ENCODE results near the gene CTNND2. TPM values are rescaled to one million over a fixed set of nuclear protein-coding genes. Genes with fewer than 3 reads are reported as not detected.

Gene CTNND2
- total and polyA plus RNA-seq, 4 donors, result 0.03 to 1.0 (median 0.27) TPM

DNA sequence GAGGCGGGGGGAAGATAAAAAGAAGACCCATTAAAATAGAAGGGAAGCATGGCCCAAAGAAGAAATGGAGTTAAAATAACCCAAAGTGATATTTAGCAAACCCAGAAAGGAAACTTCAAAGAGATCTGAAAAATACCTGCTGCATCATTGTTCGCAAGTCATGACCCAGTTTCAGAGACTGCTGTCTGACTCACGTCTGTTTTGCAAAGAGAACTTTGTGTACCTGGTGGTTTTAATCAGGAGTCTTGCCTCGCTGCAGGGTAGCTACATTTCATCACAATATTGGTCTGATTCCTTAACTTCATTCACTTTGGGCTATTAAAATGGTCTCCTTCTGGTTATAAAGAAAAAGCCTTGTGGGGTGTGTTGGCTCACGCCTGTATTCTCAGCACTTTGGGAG is 682.1 kb downstream of the CTNND2 start:
- DNase-seq (no peak), ATAC-seq (ENCODE audit: low FRiP score) (no peak)
- WGBS, 2 donors, result 74 to 76% methylated on average over 5 of the region's 5 CpGs
- Histone ChIP-seq H3K4me3 (ENCODE audit: low read length in 2 of 2) (no peak overlapping the region), H3K4me1 (ENCODE audit: control insufficient read depth in 1 of 2, insufficient read depth in 2 of 2, low read length in 2 of 2) (no peaks in the 10 kb centered on the region), H3K9me3 (ENCODE audit: control insufficient read depth, low read length) (peaks cover 2% of the 10 kb centered on the region), H3K27ac (ENCODE audit: low read depth in 1 of 2, low read length in 2 of 2) (no peak overlapping the region), H3K36me3 (ENCODE audit: control insufficient read depth in 1 of 2, insufficient read depth in 2 of 2, low read length in 1 of 2) (no peaks in the 10 kb centered on the region), H3K27me3 (ENCODE audit: control insufficient read depth in 1 of 2, insufficient read depth in 2 of 2, low read length in 1 of 2) (no peaks in the 10 kb centered on the region)
- intact Hi-C loops (cut with DNase I), result no loop called here

DNA sequence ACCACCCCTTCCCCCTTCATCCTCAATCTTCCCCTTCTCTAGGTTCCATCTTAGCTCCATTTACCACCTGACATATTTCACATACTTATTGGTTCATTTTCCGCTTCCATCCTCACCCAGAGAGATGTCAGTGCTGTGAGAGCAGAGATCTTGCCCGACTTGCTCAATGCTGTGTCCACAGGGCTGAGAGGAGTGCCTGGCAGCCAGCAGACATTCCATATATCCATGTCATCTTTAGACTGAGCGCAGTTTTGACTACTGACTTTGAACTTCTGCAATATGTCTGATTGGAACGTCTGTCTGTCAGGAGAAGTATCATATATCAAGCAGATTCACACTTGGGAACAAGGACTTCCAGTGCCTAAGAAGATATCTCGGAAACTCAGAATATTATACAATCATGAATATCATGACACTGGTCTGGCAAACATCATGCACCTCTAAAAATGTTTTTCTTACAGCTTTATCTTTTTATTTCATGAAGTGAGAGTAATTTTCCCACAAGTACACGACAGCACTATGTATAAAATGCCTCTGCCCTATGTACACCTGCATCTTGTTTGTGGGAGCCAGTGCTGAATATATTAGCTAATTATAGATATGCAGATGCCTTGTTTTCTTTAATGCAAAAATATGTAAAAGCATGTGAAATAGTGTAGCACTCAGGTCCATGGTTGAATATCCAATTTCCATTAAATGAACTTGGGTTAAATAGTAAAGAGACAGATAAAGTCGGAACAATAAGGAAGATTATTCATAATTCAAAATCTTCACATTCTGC is 689.2 kb downstream of the CTNND2 start:
- Histone ChIP-seq H3K4me3 (ENCODE audit: low read length in 2 of 2) (no peak overlapping the region), H3K27ac (ENCODE audit: low read depth in 1 of 2, low read length in 2 of 2) (no peak overlapping the region), H3K27me3 (ENCODE audit: control insufficient read depth in 1 of 2, insufficient read depth in 2 of 2, low read length in 1 of 2) (no peaks in the 10 kb centered on the region), H3K9me3 (ENCODE audit: control insufficient read depth, low read length) (peaks cover 3% of the 10 kb centered on the region), H3K4me1 (ENCODE audit: control insufficient read depth in 1 of 2, insufficient read depth in 2 of 2, low read length in 2 of 2) (no peaks in the 10 kb centered on the region), H3K36me3 (ENCODE audit: control insufficient read depth in 1 of 2, insufficient read depth in 2 of 2, low read length in 1 of 2) (no peaks in the 10 kb centered on the region)
- ATAC-seq (ENCODE audit: low FRiP score), result no peak
- 70 to 73% methylated on average over 7 of the region's 7 CpGs for WGBS, 2 donors
- DNase-seq, result no peak
- intact Hi-C loops (cut with DNase I), result no loop called here

GRCh38 chr5:11212706-11213105 is 691.5 kb downstream of the CTNND2 start:
- H3K36me3 ChIP-seq (ENCODE audit: control insufficient read depth in 1 of 2, insufficient read depth in 2 of 2, low read length in 1 of 2), result no peaks in the 10 kb centered on the region
- DNase-seq, result no peak
- 88 to 89% methylated on average over 3 of the region's 3 CpGs for WGBS, 2 donors

GRCh38 chr5:11197726-11198125 is 706.5 kb downstream of the CTNND2 start:
- Histone ChIP-seq H3K36me3 (ENCODE audit: control insufficient read depth in 1 of 2, insufficient read depth in 2 of 2, low read length in 1 of 2) (no peaks in the 10 kb centered on the region), H3K4me1 (ENCODE audit: control insufficient read depth in 1 of 2, insufficient read depth in 2 of 2, low read length in 2 of 2) (no peaks in the 10 kb centered on the region), H3K27me3 (ENCODE audit: control insufficient read depth in 1 of 2, insufficient read depth in 2 of 2, low read length in 1 of 2) (peaks cover 0 to 3% of the 10 kb centered on the region in 2 donors), H3K9me3 (ENCODE audit: control insufficient read depth, low read length) (no peaks in the 10 kb centered on the region), H3K27ac (ENCODE audit: low read depth in 1 of 2, low read length in 2 of 2) (no peak overlapping the region), H3K4me3 (ENCODE audit: low read length in 2 of 2) (no peak overlapping the region)
- DNase-seq, result no peak
- no peak for ATAC-seq (ENCODE audit: low FRiP score)
- WGBS, 2 donors, result 58 to 64% methylated on average over 4 of the region's 4 CpGs
- intact Hi-C loops (cut with DNase I), result no loop called here

More at GRCh38 chr5:11212706-11213105, 691.5 kb downstream of the CTNND2 start:
- H3K9me3 ChIP-seq (ENCODE audit: control insufficient read depth, low read length), result peaks cover 3% of the 10 kb centered on the region
- H3K27ac ChIP-seq (ENCODE audit: low read depth in 1 of 2, low read length in 2 of 2), result no peak overlapping the region
- intact Hi-C loops (cut with DNase I), result no loop called here
- no peak overlapping the region for H3K4me3 ChIP-seq (ENCODE audit: low read length in 2 of 2)
- no peaks in the 10 kb centered on the region for H3K27me3 ChIP-seq (ENCODE audit: control insufficient read depth in 1 of 2, insufficient read depth in 2 of 2, low read length in 1 of 2)
- no peaks in the 10 kb centered on the region for H3K4me1 ChIP-seq (ENCODE audit: control insufficient read depth in 1 of 2, insufficient read depth in 2 of 2, low read length in 2 of 2)
- no peak for ATAC-seq (ENCODE audit: low FRiP score)

DNA sequence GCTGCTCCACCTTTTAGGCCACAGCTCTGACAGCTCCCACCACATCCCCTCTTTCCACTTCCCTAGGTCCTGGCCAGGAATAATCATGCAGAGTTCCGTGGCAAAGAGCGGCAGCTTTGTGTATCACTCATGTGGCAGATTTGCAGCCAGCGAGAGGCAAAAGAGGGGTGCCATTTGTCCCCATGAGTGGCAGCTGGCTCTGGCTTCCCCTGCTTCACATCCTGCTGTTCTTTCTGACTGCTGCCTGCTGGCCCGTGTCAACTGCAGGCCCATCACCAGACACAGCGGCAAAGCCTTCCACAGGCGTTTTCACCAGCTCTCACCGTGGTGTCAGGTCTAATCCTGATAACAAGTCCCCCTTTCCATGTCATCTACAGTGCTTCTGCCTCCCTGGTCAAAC is 712.6 kb downstream of the CTNND2 start:
- no peaks in the 10 kb centered on the region for H3K36me3 ChIP-seq (ENCODE audit: control insufficient read depth in 1 of 2, insufficient read depth in 2 of 2, low read length in 1 of 2)
- intact Hi-C loops (cut with DNase I), result no loop called here
- DNase-seq, result no peak
- ATAC-seq (ENCODE audit: low FRiP score), result no peak
- H3K9me3 ChIP-seq (ENCODE audit: control insufficient read depth, low read length), result peaks cover 4% of the 10 kb centered on the region
- no peaks in the 10 kb centered on the region for H3K4me1 ChIP-seq (ENCODE audit: control insufficient read depth in 1 of 2, insufficient read depth in 2 of 2, low read length in 2 of 2)
- H3K4me3 ChIP-seq (ENCODE audit: low read length in 2 of 2), result no peak overlapping the region
- H3K27me3 ChIP-seq (ENCODE audit: control insufficient read depth in 1 of 2, insufficient read depth in 2 of 2, low read length in 1 of 2), result peaks cover 0 to 5% of the 10 kb centered on the region in 2 donors
- H3K27ac ChIP-seq (ENCODE audit: low read depth in 1 of 2, low read length in 2 of 2), result no peak overlapping the region
- WGBS, 2 donors, result 53 to 67% methylated on average over 7 of the region's 7 CpGs

DNA sequence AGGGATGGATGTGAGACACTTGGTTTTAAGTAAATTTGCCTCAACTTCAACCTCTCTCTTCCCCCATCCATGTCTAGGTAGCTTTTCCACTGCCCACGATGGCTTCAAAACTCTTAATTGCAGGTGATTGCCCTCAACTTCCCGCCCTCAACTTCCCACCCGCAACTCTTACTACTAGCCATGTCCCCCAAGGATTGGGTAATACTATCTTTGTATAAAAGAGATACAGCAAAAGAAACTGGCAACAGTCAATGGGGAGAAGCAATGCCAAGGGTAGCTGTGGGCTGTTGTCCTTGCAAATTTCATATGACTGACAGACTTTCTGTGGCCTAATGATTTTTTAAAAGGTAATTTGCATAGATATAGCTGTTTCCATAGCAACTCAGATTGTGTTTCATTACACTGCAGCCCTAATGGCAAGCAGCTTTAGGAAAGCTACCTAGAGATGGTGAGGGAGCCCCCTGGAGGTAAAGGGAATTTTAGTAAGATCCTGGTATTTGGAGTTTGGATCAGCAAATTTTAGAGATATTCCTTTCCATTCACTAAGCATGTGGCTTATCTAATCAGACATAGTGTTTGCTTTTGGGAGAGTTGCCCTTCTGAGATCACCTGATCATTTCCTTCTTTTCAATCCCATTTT is 721.7 kb downstream of the CTNND2 start:
- Histone ChIP-seq H3K9me3 (ENCODE audit: control insufficient read depth, low read length) (peaks cover 1% of the 10 kb centered on the region), H3K27ac (ENCODE audit: low read depth in 1 of 2, low read length in 2 of 2) (no peak overlapping the region), H3K36me3 (ENCODE audit: control insufficient read depth in 1 of 2, insufficient read depth in 2 of 2, low read length in 1 of 2) (no peaks in the 10 kb centered on the region), H3K4me1 (ENCODE audit: control insufficient read depth in 1 of 2, insufficient read depth in 2 of 2, low read length in 2 of 2) (no peaks in the 10 kb centered on the region), H3K27me3 (ENCODE audit: control insufficient read depth in 1 of 2, insufficient read depth in 2 of 2, low read length in 1 of 2) (peaks cover 0 to 2% of the 10 kb centered on the region in 2 donors), H3K4me3 (ENCODE audit: low read length in 2 of 2) (no peak overlapping the region)
- DNase-seq, result no peak
- intact Hi-C loops (cut with DNase I), result loop anchor here (10.0 kb wide), 1 partner anchor 488 kb away; no protein-coding TSS in a partner anchor
- WGBS, 2 donors, result 46% methylated on average over 3 of the region's 3 CpGs
- no peak for ATAC-seq (ENCODE audit: low FRiP score)

DNA sequence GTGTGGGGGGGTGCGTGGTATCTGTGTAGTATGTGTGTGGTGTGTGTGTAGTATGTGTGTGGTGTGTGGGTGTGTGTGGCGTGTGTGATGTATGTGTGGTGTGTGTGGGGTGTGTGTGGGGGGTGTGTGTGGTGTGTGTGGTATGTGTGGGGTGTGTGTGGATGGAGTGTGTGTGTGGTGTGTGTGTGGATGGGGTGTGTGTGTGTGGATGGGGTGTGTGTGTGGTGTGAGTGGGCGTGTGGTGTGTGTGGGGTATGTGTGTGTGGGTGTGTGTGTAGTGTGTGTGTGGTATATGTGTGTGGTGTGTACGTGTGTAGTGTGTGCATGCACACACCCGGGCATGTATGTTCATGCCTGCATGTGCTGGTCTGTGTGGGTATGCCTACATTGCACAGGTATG is 722.3 kb downstream of the CTNND2 start:
- no peak overlapping the region for H3K27ac ChIP-seq (ENCODE audit: low read depth in 1 of 2, low read length in 2 of 2)
- no peaks in the 10 kb centered on the region for H3K4me1 ChIP-seq (ENCODE audit: control insufficient read depth in 1 of 2, insufficient read depth in 2 of 2, low read length in 2 of 2)
- H3K36me3 ChIP-seq (ENCODE audit: control insufficient read depth in 1 of 2, insufficient read depth in 2 of 2, low read length in 1 of 2), result no peaks in the 10 kb centered on the region
- ATAC-seq (ENCODE audit: low FRiP score) (peak; percentile 56), DNase-seq (no peak)
- H3K27me3 ChIP-seq (ENCODE audit: control insufficient read depth in 1 of 2, insufficient read depth in 2 of 2, low read length in 1 of 2), result peaks cover 0 to 2% of the 10 kb centered on the region in 2 donors
- WGBS, 2 donors, result 73 to 90% methylated on average over 5 of the region's 5 CpGs
- peaks cover 1% of the 10 kb centered on the region for H3K9me3 ChIP-seq (ENCODE audit: control insufficient read depth, low read length)
- intact Hi-C loops (cut with DNase I), result loop anchor here (10.0 kb wide), 1 partner anchor 487 kb away; no protein-coding TSS in a partner anchor
- H3K4me3 ChIP-seq (ENCODE audit: low read length in 2 of 2), result no peak overlapping the region

DNA sequence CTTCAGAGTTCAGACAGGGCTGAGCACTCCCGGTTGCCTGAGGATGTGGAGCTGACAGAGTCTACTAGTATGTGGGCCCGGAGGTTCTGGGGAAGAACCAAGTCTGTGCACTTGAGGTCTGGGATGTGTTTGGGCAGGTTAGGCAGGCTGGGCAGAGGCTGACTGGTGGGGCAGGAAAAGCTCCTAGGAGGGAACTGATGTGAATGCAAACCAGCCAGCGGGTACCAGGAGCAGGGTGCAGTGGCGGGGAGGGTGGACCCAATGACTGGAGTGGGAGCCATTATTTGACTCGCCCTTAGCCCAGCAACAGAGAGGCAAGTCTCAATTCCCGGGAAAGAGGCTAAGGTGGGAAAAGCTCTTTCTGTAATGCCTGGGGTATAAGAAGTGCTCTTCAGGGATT is 723.4 kb downstream of the CTNND2 start:
- H3K27ac ChIP-seq (ENCODE audit: low read depth in 1 of 2, low read length in 2 of 2), result no peak overlapping the region
- H3K4me1 ChIP-seq (ENCODE audit: control insufficient read depth in 1 of 2, insufficient read depth in 2 of 2, low read length in 2 of 2), result no peaks in the 10 kb centered on the region
- H3K27me3 ChIP-seq (ENCODE audit: control insufficient read depth in 1 of 2, insufficient read depth in 2 of 2, low read length in 1 of 2), result no peaks in the 10 kb centered on the region
- WGBS, 2 donors, result 92 to 94% methylated on average over 6 of the region's 6 CpGs
- intact Hi-C loops (cut with DNase I), result loop anchor here (10.0 kb wide), 1 partner anchor 486 kb away; no protein-coding TSS in a partner anchor
- no peak for ATAC-seq (ENCODE audit: low FRiP score)
- H3K36me3 ChIP-seq (ENCODE audit: control insufficient read depth in 1 of 2, insufficient read depth in 2 of 2, low read length in 1 of 2), result no peaks in the 10 kb centered on the region
- H3K4me3 ChIP-seq (ENCODE audit: low read length in 2 of 2), result no peak overlapping the region
- DNase-seq, result no peak
- no peaks in the 10 kb centered on the region for H3K9me3 ChIP-seq (ENCODE audit: control insufficient read depth, low read length)
